ENCODE measurements around the gene SUN1. TPM values are rescaled to one million over a fixed set of nuclear protein-coding genes. Genes with fewer than 3 reads are reported as not detected.

Gene SUN1
- total and polyA plus RNA-seq, 2 of the 8 experiments (the other 6 are each of a cell fraction or from before 2014, with no cell fraction given) = 108 to 158 TPM

DNA sequence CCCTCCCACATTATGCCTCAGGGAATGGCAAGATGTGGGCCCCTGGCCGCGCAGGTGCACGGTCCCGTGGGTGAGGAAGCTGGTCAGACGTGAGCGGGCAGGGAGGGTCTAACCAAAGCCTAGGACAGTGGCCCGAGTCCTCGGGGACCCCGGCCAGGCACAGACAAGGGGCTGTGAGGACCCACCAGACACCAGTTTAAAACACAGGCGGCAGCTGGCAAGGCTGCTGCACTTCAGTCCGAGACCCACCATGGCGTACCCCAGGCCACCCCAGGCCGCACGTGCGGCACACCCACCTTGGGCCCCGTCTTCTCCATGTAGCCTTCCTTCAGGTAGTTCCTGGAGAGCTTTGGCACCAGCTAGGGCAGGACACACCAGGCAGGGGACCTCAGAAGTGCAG, 67.5 kb downstream of the SUN1 start (continued):
- TF ChIP-seq, protein P1, sequence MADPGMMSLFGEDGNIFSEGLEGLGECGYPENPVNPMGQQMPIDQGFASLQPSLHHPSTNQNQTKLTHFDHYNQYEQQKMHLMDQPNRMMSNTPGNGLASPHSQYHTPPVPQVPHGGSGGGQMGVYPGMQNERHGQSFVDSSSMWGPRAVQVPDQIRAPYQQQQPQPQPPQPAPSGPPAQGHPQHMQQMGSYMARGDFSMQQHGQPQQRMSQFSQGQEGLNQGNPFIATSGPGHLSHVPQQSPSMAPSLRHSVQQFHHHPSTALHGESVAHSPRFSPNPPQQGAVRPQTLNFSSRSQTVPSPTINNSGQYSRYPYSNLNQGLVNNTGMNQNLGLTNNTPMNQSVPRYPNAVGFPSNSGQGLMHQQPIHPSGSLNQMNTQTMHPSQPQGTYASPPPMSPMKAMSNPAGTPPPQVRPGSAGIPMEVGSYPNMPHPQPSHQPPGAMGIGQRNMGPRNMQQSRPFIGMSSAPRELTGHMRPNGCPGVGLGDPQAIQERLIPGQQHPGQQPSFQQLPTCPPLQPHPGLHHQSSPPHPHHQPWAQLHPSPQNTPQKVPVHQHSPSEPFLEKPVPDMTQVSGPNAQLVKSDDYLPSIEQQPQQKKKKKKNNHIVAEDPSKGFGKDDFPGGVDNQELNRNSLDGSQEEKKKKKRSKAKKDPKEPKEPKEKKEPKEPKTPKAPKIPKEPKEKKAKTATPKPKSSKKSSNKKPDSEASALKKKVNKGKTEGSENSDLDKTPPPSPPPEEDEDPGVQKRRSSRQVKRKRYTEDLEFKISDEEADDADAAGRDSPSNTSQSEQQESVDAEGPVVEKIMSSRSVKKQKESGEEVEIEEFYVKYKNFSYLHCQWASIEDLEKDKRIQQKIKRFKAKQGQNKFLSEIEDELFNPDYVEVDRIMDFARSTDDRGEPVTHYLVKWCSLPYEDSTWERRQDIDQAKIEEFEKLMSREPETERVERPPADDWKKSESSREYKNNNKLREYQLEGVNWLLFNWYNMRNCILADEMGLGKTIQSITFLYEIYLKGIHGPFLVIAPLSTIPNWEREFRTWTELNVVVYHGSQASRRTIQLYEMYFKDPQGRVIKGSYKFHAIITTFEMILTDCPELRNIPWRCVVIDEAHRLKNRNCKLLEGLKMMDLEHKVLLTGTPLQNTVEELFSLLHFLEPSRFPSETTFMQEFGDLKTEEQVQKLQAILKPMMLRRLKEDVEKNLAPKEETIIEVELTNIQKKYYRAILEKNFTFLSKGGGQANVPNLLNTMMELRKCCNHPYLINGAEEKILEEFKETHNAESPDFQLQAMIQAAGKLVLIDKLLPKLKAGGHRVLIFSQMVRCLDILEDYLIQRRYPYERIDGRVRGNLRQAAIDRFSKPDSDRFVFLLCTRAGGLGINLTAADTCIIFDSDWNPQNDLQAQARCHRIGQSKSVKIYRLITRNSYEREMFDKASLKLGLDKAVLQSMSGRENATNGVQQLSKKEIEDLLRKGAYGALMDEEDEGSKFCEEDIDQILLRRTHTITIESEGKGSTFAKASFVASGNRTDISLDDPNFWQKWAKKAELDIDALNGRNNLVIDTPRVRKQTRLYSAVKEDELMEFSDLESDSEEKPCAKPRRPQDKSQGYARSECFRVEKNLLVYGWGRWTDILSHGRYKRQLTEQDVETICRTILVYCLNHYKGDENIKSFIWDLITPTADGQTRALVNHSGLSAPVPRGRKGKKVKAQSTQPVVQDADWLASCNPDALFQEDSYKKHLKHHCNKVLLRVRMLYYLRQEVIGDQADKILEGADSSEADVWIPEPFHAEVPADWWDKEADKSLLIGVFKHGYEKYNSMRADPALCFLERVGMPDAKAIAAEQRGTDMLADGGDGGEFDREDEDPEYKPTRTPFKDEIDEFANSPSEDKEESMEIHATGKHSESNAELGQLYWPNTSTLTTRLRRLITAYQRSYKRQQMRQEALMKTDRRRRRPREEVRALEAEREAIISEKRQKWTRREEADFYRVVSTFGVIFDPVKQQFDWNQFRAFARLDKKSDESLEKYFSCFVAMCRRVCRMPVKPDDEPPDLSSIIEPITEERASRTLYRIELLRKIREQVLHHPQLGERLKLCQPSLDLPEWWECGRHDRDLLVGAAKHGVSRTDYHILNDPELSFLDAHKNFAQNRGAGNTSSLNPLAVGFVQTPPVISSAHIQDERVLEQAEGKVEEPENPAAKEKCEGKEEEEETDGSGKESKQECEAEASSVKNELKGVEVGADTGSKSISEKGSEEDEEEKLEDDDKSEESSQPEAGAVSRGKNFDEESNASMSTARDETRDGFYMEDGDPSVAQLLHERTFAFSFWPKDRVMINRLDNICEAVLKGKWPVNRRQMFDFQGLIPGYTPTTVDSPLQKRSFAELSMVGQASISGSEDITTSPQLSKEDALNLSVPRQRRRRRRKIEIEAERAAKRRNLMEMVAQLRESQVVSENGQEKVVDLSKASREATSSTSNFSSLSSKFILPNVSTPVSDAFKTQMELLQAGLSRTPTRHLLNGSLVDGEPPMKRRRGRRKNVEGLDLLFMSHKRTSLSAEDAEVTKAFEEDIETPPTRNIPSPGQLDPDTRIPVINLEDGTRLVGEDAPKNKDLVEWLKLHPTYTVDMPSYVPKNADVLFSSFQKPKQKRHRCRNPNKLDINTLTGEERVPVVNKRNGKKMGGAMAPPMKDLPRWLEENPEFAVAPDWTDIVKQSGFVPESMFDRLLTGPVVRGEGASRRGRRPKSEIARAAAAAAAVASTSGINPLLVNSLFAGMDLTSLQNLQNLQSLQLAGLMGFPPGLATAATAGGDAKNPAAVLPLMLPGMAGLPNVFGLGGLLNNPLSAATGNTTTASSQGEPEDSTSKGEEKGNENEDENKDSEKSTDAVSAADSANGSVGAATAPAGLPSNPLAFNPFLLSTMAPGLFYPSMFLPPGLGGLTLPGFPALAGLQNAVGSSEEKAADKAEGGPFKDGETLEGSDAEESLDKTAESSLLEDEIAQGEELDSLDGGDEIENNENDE (IDR thresholded peaks at IDR 0.05; ENCODE audit: insufficient replicate concordance, low read length) = no peak
- TF ChIP-seq POU5F1 (IDR thresholded peaks at IDR 0.05; ENCODE audit: low read depth, low read length) (no peak), TCF12 (IDR thresholded peaks at IDR 0.05; ENCODE audit: low read depth, low read length) (no peak), ASH2L (IDR thresholded peaks at IDR 0.05; ENCODE audit: low read length) (no peak), SAP30 (IDR thresholded peaks at IDR 0.05; ENCODE audit: insufficient read depth, insufficient replicate concordance, low read length) (no peak)
- TF ChIP-seq, protein P2, sequence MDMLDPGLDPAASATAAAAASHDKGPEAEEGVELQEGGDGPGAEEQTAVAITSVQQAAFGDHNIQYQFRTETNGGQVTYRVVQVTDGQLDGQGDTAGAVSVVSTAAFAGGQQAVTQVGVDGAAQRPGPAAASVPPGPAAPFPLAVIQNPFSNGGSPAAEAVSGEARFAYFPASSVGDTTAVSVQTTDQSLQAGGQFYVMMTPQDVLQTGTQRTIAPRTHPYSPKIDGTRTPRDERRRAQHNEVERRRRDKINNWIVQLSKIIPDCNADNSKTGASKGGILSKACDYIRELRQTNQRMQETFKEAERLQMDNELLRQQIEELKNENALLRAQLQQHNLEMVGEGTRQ (IDR thresholded peaks at IDR 0.05; ENCODE audit: low read length) = no peak
